HG03066 (cell line): ENCODE data around the gene FAXC.
"Not testable (repeated sequence)": the region's sequence is repeated elsewhere in the genome, so short reads cannot be mapped to it uniquely, and the experiment has no call there.

Experiments used
- ATAC-seq: cut with Tn5 transposase; IDR thresholded peaks from one replicate; pipeline ENCODE4 v1.9.1; 2021; ENCODE audit warnings: low read depth; ENCODE audit not compliant: unreplicated experiment

Gene FAXC

GRCh38 chr6:99344289-99344688 is 5.2 kb downstream of the FAXC start:
- no peak for ATAC-seq

- ATAC-seq = no peak
Observed at GRCh38 chr6:99341862-99342455, 7.5 kb downstream of the FAXC start.

GRCh38 chr6:99338188-99338587 is 11.3 kb downstream of the FAXC start:
- ATAC-seq = no peak

GRCh38 chr6:99335298-99335697 is 14.2 kb downstream of the FAXC start:
- not testable (repeated sequence) for ATAC-seq

- peak; percentile 39 for ATAC-seq
Observed at GRCh38 chr6:99334526-99335127, 14.8 kb downstream of the FAXC start.

- ATAC-seq = peak; percentile 88
Observed at GRCh38 chr6:99333068-99333467, 16.4 kb downstream of the FAXC start.

GRCh38 chr6:99331531-99331930 is 17.9 kb downstream of the FAXC start:
- no peak for ATAC-seq

- peak; percentile 55 for ATAC-seq
Observed at GRCh38 chr6:99330159-99330558, 19.3 kb downstream of the FAXC start.

GRCh38 chr6:99324996-99325395 is 24.5 kb downstream of the FAXC start:
- ATAC-seq = no peak

- ATAC-seq = no peak
Observed at GRCh38 chr6:99318566-99318965, 30.9 kb downstream of the FAXC start.

GRCh38 chr6:99312354-99312753 is 37.1 kb downstream of the FAXC start:
- ATAC-seq = no peak

GRCh38 chr6:99310553-99310952 is 38.9 kb downstream of the FAXC start:
- ATAC-seq = no peak

GRCh38 chr6:99309557-99309956 is 39.9 kb downstream of the FAXC start:
- no peak for ATAC-seq

- no peak for ATAC-seq
Observed at GRCh38 chr6:99308788-99309187, 40.7 kb downstream of the FAXC start.

GRCh38 chr6:99307295-99307907 is 42.1 kb downstream of the FAXC start:
- ATAC-seq = no peak

- ATAC-seq = no peak
Observed at GRCh38 chr6:99306341-99306740, 43.1 kb downstream of the FAXC start.

- no peak for ATAC-seq
Observed at GRCh38 chr6:99305021-99305554, 44.4 kb downstream of the FAXC start.

- ATAC-seq = no peak
Observed at GRCh38 chr6:99297415-99297814, 52.1 kb downstream of the FAXC start.

GRCh38 chr6:99297006-99297405 is 52.5 kb downstream of the FAXC start:
- ATAC-seq = no peak

- ATAC-seq = no peak
Observed at GRCh38 chr6:99296261-99296660, 53.2 kb downstream of the FAXC start.

- no peak for ATAC-seq
Observed at GRCh38 chr6:99295276-99295675, 54.2 kb downstream of the FAXC start.

- ATAC-seq = no peak
Observed at GRCh38 chr6:99294786-99295185, 54.7 kb downstream of the FAXC start.
